ENCODE measurements around the gene PRCP.

PRCP gene

GRCh38 chr11:82903843-82904586, 3.8 kb upstream of the PRCP start:
- no peak for TF ChIP-seq ZFX (IDR thresholded peaks at IDR 0.05)
- TF ChIP-seq CTCF (conservative IDR thresholded peaks at IDR 0.05): no peak
- no peak overlapping the region for H3K27ac ChIP-seq

- no peak overlapping the region for H3K27ac ChIP-seq
- TF ChIP-seq ZFX (IDR thresholded peaks at IDR 0.05) (no peak), CTCF (conservative IDR thresholded peaks at IDR 0.05) (no peak)
Measured at GRCh38 chr11:82902880-82903279, 2.6 kb upstream of the PRCP start.

GRCh38 chr11:82901922-82902485, 1.8 kb upstream of the PRCP start:
- H3K27ac ChIP-seq: peak overlapping the region; percentile 74
- TF ChIP-seq CTCF (conservative IDR thresholded peaks at IDR 0.05) (no peak), ZFX (IDR thresholded peaks at IDR 0.05) (no peak)

- TF ChIP-seq CTCF (conservative IDR thresholded peaks at IDR 0.05) (no peak), ZFX (IDR thresholded peaks at IDR 0.05) (no peak)
- peak within 1 kb of the TSS; percentile 74 for H3K27ac ChIP-seq
Measured at GRCh38 chr11:82901165-82901921, 1.1 kb upstream of the PRCP start, which contains the start of gene DDIAS. DDIAS (plus strand) TSS chr11:82901736; CDS start chr11:82914739, 13,003 bp downstream.

GRCh38 chr11:82899957-82900276, 313 bp downstream of the PRCP start:
- no peak for TF ChIP-seq CTCF (conservative IDR thresholded peaks at IDR 0.05)
- peak; percentile 26; the same call in 1 of the 2 replicates for TF ChIP-seq ZFX (IDR thresholded peaks at IDR 0.05)

GRCh38 chr11:82899186-82899820, 927 bp downstream of the PRCP start:
- peak overlapping the region; percentile 74; the same call in 1 of the 2 replicates for H3K27ac ChIP-seq
- TF ChIP-seq ZFX (IDR thresholded peaks at IDR 0.05) (no peak), CTCF (conservative IDR thresholded peaks at IDR 0.05) (no peak)

More at GRCh38 chr11:82899957-82900276, 313 bp downstream of the PRCP start:
- peak overlapping the region; percentile 74 for H3K27ac ChIP-seq
